Bronchial epithelial cell (primary cell): ENCODE results near the gene KCNN1. TPM values are rescaled to one million over a fixed set of nuclear protein-coding genes. Genes with fewer than 3 reads are reported as not detected.

ENCODE experiments used
- DNase-seq: peaks from one replicate; pipeline ENCODE4 v3.0.0-alpha.2; 2010; ENCODE audit warnings: low read depth
- FAIRE-seq: peaks from 2 replicates; lab custom pipeline; 2011; peaks lifted over from hg19 to GRCh38; lab: Jason Lieb, UNC
- H3K27me3 ChIP-seq: 2 replicates; pipeline ENCODE4 v1.5.1; 2011; ENCODE audit warnings: low read length; ENCODE audit not compliant: control insufficient read depth, insufficient read depth
- H3K36me3 ChIP-seq: 2 replicates; pipeline ENCODE4 v1.5.1; 2011; ENCODE audit warnings: low read length; ENCODE audit not compliant: control insufficient read depth, insufficient read depth
- H3K4me3 ChIP-seq: 2 replicates; pipeline ENCODE4 v1.5.1; 2011; ENCODE audit warnings: mild to moderate bottlenecking, low read depth, low read length, control low read depth
- CTCF ChIP-seq: IDR thresholded peaks from 2 replicates; pipeline ENCODE4 v1.5.1; 2011; ENCODE audit warnings: mild to moderate bottlenecking, moderate library complexity, low read length, control low read depth, inconsistent platforms; ENCODE audit not compliant: insufficient read depth, severe bottlenecking
- total RNA-seq: library from RNA; depleted of rRNA; stranded (reverse); fragments of >200 nt; gene quantifications from 2 replicates; pipeline ENCODE4 v1.2.1, GENCODE V29; 2014

The KCNN1 gene
- total RNA-seq, 1 donor from 2014 or later: not detected

GRCh38 chr19:17949956-17950309 is 17.0 kb upstream of the KCNN1 start:
- no peak for TF ChIP-seq CTCF
- FAIRE-seq: no peak
- DNase-seq: no peak
- no peak overlapping the region for H3K4me3 ChIP-seq
- peaks cover 1% of the 10 kb centered on the region for H3K36me3 ChIP-seq
- H3K27me3 ChIP-seq: peaks cover 45% of the 10 kb centered on the region

GRCh38 chr19:17950310-17951156 is 16.4 kb upstream of the KCNN1 start:
- Histone ChIP-seq H3K4me3 (no peak overlapping the region), H3K27me3 (peaks cover 45% of the 10 kb centered on the region), H3K36me3 (no peaks in the 10 kb centered on the region)
- DNase-seq (no peak), FAIRE-seq (no peak)
- TF ChIP-seq CTCF: no peak

GRCh38 chr19:17951157-17951989 is 15.5 kb upstream of the KCNN1 start:
- DNase-seq (no peak), FAIRE-seq (no peak)
- Histone ChIP-seq H3K4me3 (no peak overlapping the region), H3K27me3 (peaks cover 45% of the 10 kb centered on the region), H3K36me3 (no peaks in the 10 kb centered on the region)
- TF ChIP-seq CTCF: no peak

- H3K27me3 ChIP-seq: peaks cover 45% of the 10 kb centered on the region
- FAIRE-seq: no peak
Observed at GRCh38 chr19:17951990-17952976, 14.6 kb upstream of the KCNN1 start.

More at GRCh38 chr19:17951990-17952976, 14.6 kb upstream of the KCNN1 start:
- no peak for DNase-seq
- Histone ChIP-seq H3K36me3 (no peaks in the 10 kb centered on the region), H3K4me3 (no peak overlapping the region)
- no peak for TF ChIP-seq CTCF
